Activated CD4-positive, alpha-beta T cell treated with anti-CD3 and anti-CD28 coated beads, Interleukin-2, amount 10 ng/mL, durations not matched to agents 24 days and 14 days (primary cell): ENCODE data around the gene IDH3B. TPM values are rescaled to one million over a fixed set of nuclear protein-coding genes. Genes with fewer than 3 reads are reported as not detected.
"Not testable (repeated sequence)": the region's sequence is repeated elsewhere in the genome, so short reads cannot be mapped to it uniquely, and the experiment has no call there.

Source experiments
- DNase-seq: peaks from one replicate; pipeline ENCODE4 v3.0.0; 2022
- H3K27ac Mint-ChIP-seq: one replicate; pipeline ENCODE4 v1.8.0; 2022; ENCODE audit warnings: mild to moderate bottlenecking, mixed read lengths
- H3K27me3 Mint-ChIP-seq: one replicate; pipeline ENCODE4 v1.8.0; 2022; ENCODE audit warnings: mixed read lengths
- H3K36me3 Mint-ChIP-seq: one replicate; pipeline ENCODE4 v1.8.0; 2022; ENCODE audit warnings: low read depth, mild to moderate bottlenecking, mixed read lengths
- H3K4me1 Mint-ChIP-seq: one replicate; pipeline ENCODE4 v1.8.0; 2021; ENCODE audit warnings: mixed read lengths
- H3K4me3 Mint-ChIP-seq: one replicate; pipeline ENCODE4 v1.8.0; 2022; ENCODE audit warnings: mild to moderate bottlenecking, moderate library complexity, mixed read lengths
- H3K9me3 Mint-ChIP-seq: one replicate; pipeline ENCODE4 v1.8.0; 2021; ENCODE audit warnings: mixed read lengths
- intact Hi-C: fragments of 100-400 bp; cut with micrococcal nuclease; formaldehyde crosslinking; loops from one replicate; pipeline ENCODE4 v1.15.1; 2023
- total RNA-seq: library from RNA; stranded (reverse); gene quantifications from 2 replicates; pipeline ENCODE4 v1.2.3, GENCODE V29; 2022

The IDH3B gene
- total RNA-seq, 1 donor from 2014 or later = 127 TPM

GRCh38 chr20:2691663-2692035 is 27.6 kb upstream of the IDH3B start:
- H3K36me3 Mint-ChIP-seq = peaks cover 6% of the 10 kb centered on the region
- DNase-seq = no peak
- peak overlapping the region; percentile 92 for H3K4me3 Mint-ChIP-seq
- H3K4me1 Mint-ChIP-seq = peaks cover 31% of the 10 kb centered on the region
- peaks cover 53% of the 10 kb centered on the region for H3K27me3 Mint-ChIP-seq
- intact Hi-C loops = loop anchor here (10.0 kb wide), 1 partner anchor 293 kb away; no protein-coding TSS in a partner anchor
- no peaks in the 10 kb centered on the region for H3K9me3 Mint-ChIP-seq
- peak overlapping the region; percentile 88 for H3K27ac Mint-ChIP-seq

GRCh38 chr20:2691127-2691526 is 27.1 kb upstream of the IDH3B start:
- intact Hi-C loops = loop anchor here (10.0 kb wide), 1 partner anchor 294 kb away; no protein-coding TSS in a partner anchor
- Mint-ChIP-seq H3K4me1 (peaks cover 31% of the 10 kb centered on the region), H3K36me3 (peaks cover 6% of the 10 kb centered on the region), H3K27me3 (peaks cover 49% of the 10 kb centered on the region), H3K9me3 (no peaks in the 10 kb centered on the region), H3K27ac (peak overlapping the region; percentile 71), H3K4me3 (peak overlapping the region; percentile 92)
- DNase-seq = no peak

GRCh38 chr20:2690718-2691117 is 26.7 kb upstream of the IDH3B start:
- H3K27me3 Mint-ChIP-seq = peaks cover 45% of the 10 kb centered on the region
- intact Hi-C loops = loop anchor here (10.0 kb wide), 1 partner anchor 294 kb away; no protein-coding TSS in a partner anchor
- H3K4me3 Mint-ChIP-seq = peak overlapping the region; percentile 92
- peaks cover 6% of the 10 kb centered on the region for H3K36me3 Mint-ChIP-seq
- DNase-seq = no peak
- peak overlapping the region; percentile 29 for H3K27ac Mint-ChIP-seq
- peaks cover 31% of the 10 kb centered on the region for H3K4me1 Mint-ChIP-seq
- no peaks in the 10 kb centered on the region for H3K9me3 Mint-ChIP-seq

GRCh38 chr20:2690213-2690612 is 26.2 kb upstream of the IDH3B start:
- DNase-seq = no peak
- Mint-ChIP-seq H3K27me3 (peaks cover 41% of the 10 kb centered on the region), H3K9me3 (no peaks in the 10 kb centered on the region), H3K4me3 (no peak overlapping the region), H3K27ac (no peak overlapping the region), H3K36me3 (peaks cover 6% of the 10 kb centered on the region), H3K4me1 (peaks cover 31% of the 10 kb centered on the region)
- intact Hi-C loops = loop anchor here (10.0 kb wide), 1 partner anchor 295 kb away; no protein-coding TSS in a partner anchor

GRCh38 chr20:2688041-2688591 is 24.1 kb upstream of the IDH3B start:
- H3K9me3 Mint-ChIP-seq = no peaks in the 10 kb centered on the region
- H3K27me3 Mint-ChIP-seq = peaks cover 32% of the 10 kb centered on the region
- peaks cover 29% of the 10 kb centered on the region for H3K4me1 Mint-ChIP-seq
- DNase-seq = peak; percentile 95
- intact Hi-C loops = loop anchor here (1.0 to 5.0 kb wide), 4 partner anchors 55 to 314 kb away; no protein-coding TSS in a partner anchor
- peaks cover 6% of the 10 kb centered on the region for H3K36me3 Mint-ChIP-seq
- peak overlapping the region; percentile 56 for H3K4me3 Mint-ChIP-seq
- peak overlapping the region; percentile 78 for H3K27ac Mint-ChIP-seq

- no peaks in the 10 kb centered on the region for H3K9me3 Mint-ChIP-seq
- intact Hi-C loops = loop anchor here (5.0 kb wide), 1 partner anchor 315 kb away; no protein-coding TSS in a partner anchor
- H3K27me3 Mint-ChIP-seq = peaks cover 36% of the 10 kb centered on the region
- DNase-seq = no peak
- peak overlapping the region; percentile 63 for H3K27ac Mint-ChIP-seq
- peaks cover 29% of the 10 kb centered on the region for H3K4me1 Mint-ChIP-seq
- peaks cover 6% of the 10 kb centered on the region for H3K36me3 Mint-ChIP-seq
- peak overlapping the region; percentile 56 for H3K4me3 Mint-ChIP-seq
Observed at GRCh38 chr20:2687514-2687913, 23.5 kb upstream of the IDH3B start.

- not testable (repeated sequence) for H3K4me3 Mint-ChIP-seq, H3K9me3 Mint-ChIP-seq, H3K27ac Mint-ChIP-seq, H3K36me3 Mint-ChIP-seq, DNase-seq
- Mint-ChIP-seq H3K4me1 (peaks cover 18% of the 10 kb centered on the region), H3K27me3 (peaks cover 28% of the 10 kb centered on the region)
- intact Hi-C loops = loop anchor here (5.0 kb wide), 1 partner anchor 317 kb away; no protein-coding TSS in a partner anchor
Observed at GRCh38 chr20:2684817-2685216, 20.8 kb upstream of the IDH3B start.

- intact Hi-C loops, DNase-seq, H3K9me3 Mint-ChIP-seq, H3K4me1 Mint-ChIP-seq, H3K4me3 Mint-ChIP-seq, H3K27ac Mint-ChIP-seq, H3K36me3 Mint-ChIP-seq: not testable (repeated sequence)
- H3K27me3 Mint-ChIP-seq = peaks cover 28% of the 10 kb centered on the region
Observed at GRCh38 chr20:2682040-2682439, 18.0 kb upstream of the IDH3B start.

- intact Hi-C loops = no loop called here
- Mint-ChIP-seq H3K27ac (no peak overlapping the region), H3K27me3 (peaks cover 28% of the 10 kb centered on the region), H3K36me3 (no peaks in the 10 kb centered on the region), H3K9me3 (no peaks in the 10 kb centered on the region), H3K4me1 (peaks cover 1% of the 10 kb centered on the region), H3K4me3 (no peak overlapping the region)
- no peak for DNase-seq
Observed at GRCh38 chr20:2680046-2680445, 16.0 kb upstream of the IDH3B start.

- H3K9me3 Mint-ChIP-seq = no peaks in the 10 kb centered on the region
- H3K27me3 Mint-ChIP-seq = peaks cover 14% of the 10 kb centered on the region
- H3K4me3 Mint-ChIP-seq = no peak overlapping the region
- intact Hi-C loops = no loop called here
- no peak overlapping the region for H3K27ac Mint-ChIP-seq
- H3K36me3 Mint-ChIP-seq = no peaks in the 10 kb centered on the region
- no peak for DNase-seq
- no peaks in the 10 kb centered on the region for H3K4me1 Mint-ChIP-seq
Observed at GRCh38 chr20:2673453-2673852, 9.4 kb upstream of the IDH3B start.

- Mint-ChIP-seq H3K9me3 (no peaks in the 10 kb centered on the region), H3K4me3 (no peak overlapping the region), H3K27me3 (peaks cover 12% of the 10 kb centered on the region), H3K27ac (no peak overlapping the region), H3K36me3 (no peaks in the 10 kb centered on the region), H3K4me1 (no peaks in the 10 kb centered on the region)
- no peak for DNase-seq
- intact Hi-C loops = no loop called here
Observed at GRCh38 chr20:2672446-2672845, 8.4 kb upstream of the IDH3B start.

- H3K4me1 Mint-ChIP-seq = no peaks in the 10 kb centered on the region
- no peak for DNase-seq
- intact Hi-C loops = no loop called here
Observed at GRCh38 chr20:2671977-2672376, 8.0 kb upstream of the IDH3B start.

GRCh38 chr20:2663364-2663886 is 591 bp downstream of the IDH3B start:
- Mint-ChIP-seq H3K4me3 (peak overlapping the region; percentile 85), H3K36me3 (peaks cover 31% of the 10 kb centered on the region), H3K27me3 (peaks cover under 1% of the 10 kb centered on the region), H3K4me1 (peaks cover 15% of the 10 kb centered on the region), H3K27ac (peak overlapping the region; percentile 94), H3K9me3 (peaks cover 3% of the 10 kb centered on the region)
- peak; percentile 61 for DNase-seq
- intact Hi-C loops = no loop called here

More at GRCh38 chr20:2671977-2672376, 8.0 kb upstream of the IDH3B start:
- Mint-ChIP-seq H3K27me3 (peaks cover 12% of the 10 kb centered on the region), H3K36me3 (no peaks in the 10 kb centered on the region), H3K27ac (no peak overlapping the region), H3K4me3 (no peak overlapping the region), H3K9me3 (no peaks in the 10 kb centered on the region)

- intact Hi-C loops = no loop called here
- Mint-ChIP-seq H3K4me3 (no peak overlapping the region), H3K9me3 (peaks cover 3% of the 10 kb centered on the region), H3K4me1 (peaks cover 37% of the 10 kb centered on the region), H3K27me3 (no peaks in the 10 kb centered on the region), H3K27ac (no peak overlapping the region), H3K36me3 (peaks cover 68% of the 10 kb centered on the region)
- DNase-seq = no peak
Observed at GRCh38 chr20:2659547-2659946, 4.5 kb downstream of the IDH3B start.
